Chondrocyte (in vitro differentiated cells): ENCODE data around the gene SNIP1. TPM values are rescaled to one million over a fixed set of nuclear protein-coding genes. Genes with fewer than 3 reads are reported as not detected.

Experiments used
- microRNA-seq: library from miRNA; unstranded; fragments of <30 nt; microRNA quantifications from one replicate; pipeline ENCODE4 v1.2.0, GENCODE V29; 2020; ENCODE audit warnings: borderline number of aligned reads
- total RNA-seq: library from RNA; stranded (reverse); gene quantifications from 3 replicates; pipeline ENCODE4 v1.2.1, GENCODE V29; 2021

The SNIP1 gene
- total RNA-seq, 1 donor from 2014 or later: 15.6 TPM

Small RNA genes within 50 kb of the gene (microRNA-seq; reads per million reads assigned to microRNA genes)
- not detected for gene MIR5581

Other genes with a start within 250 kb of the SNIP1 start
- gene ZC3H12A, start 79.7 kb downstream of the SNIP1 start, total RNA-seq: 5.9 to 7.5 TPM (median 6.9 TPM) in 3 replicates
- gene MEAF6, start 39.5 kb downstream of the SNIP1 start, total RNA-seq: 47.4 to 52.8 TPM (median 48.7 TPM) in 3 replicates
- 3.5 to 5.7 TPM (median 3.9 TPM) in 3 replicates for gene DNALI1, start 2.6 kb upstream of the SNIP1 start, total RNA-seq
- 47.6 to 57.4 TPM (median 48.5 TPM) in 3 replicates for gene GNL2, start 41.6 kb upstream of the SNIP1 start, total RNA-seq
- gene RSPO1, start 80.6 kb upstream of the SNIP1 start, total RNA-seq: not detected in 3 replicates
- gene CDCA8, start 138.2 kb upstream of the SNIP1 start, total RNA-seq: 5.7 to 7.0 TPM (median 6.0 TPM) in 3 replicates
- gene EPHA10, start 210.8 kb upstream of the SNIP1 start, total RNA-seq: 0.37 TPM in 1 of 3 replicates, not detected in the others
- gene MANEAL, start 239.6 kb upstream of the SNIP1 start, total RNA-seq: 3.9 to 4.2 TPM (median 4.0 TPM) in 3 replicates